HEK293 (cell line): ENCODE results near the gene HSD17B13.

Source experiments
- CTCF ChIP-seq: fragments of 450-650 bp; formaldehyde crosslinking; IDR thresholded peaks from 2 replicates; pipeline ENCODE4 v1.5.1; 2016; ENCODE audit warnings: missing biosample characterization, missing genetic modification characterization
- EGR2 ChIP-seq: fragments of 450-650 bp; formaldehyde crosslinking; IDR thresholded peaks from 2 replicates; pipeline ENCODE4 v1.5.1; 2016; ENCODE audit warnings: low read depth, missing biosample characterization, missing genetic modification characterization
- KLF16 ChIP-seq: fragments of 450-650 bp; formaldehyde crosslinking; IDR thresholded peaks from 2 replicates; pipeline ENCODE4 v1.5.1; 2017; ENCODE audit warnings: missing biosample characterization, missing genetic modification characterization
- KLF9 ChIP-seq: fragments of 450-650 bp; formaldehyde crosslinking; IDR thresholded peaks from 2 replicates; pipeline ENCODE4 v1.5.1; 2016; ENCODE audit warnings: missing biosample characterization, missing genetic modification characterization, low read depth
- ZBTB26 ChIP-seq: fragments of 450-650 bp; formaldehyde crosslinking; optimal IDR thresholded peaks from 2 replicates; pipeline ENCODE3; 2016; ENCODE audit warnings: missing biosample characterization, mild to moderate bottlenecking, missing genetic modification characterization
- ZBTB8A ChIP-seq: fragments of 450-650 bp; formaldehyde crosslinking; IDR thresholded peaks from 2 replicates; pipeline ENCODE4 v1.5.1; 2016; ENCODE audit warnings: missing biosample characterization, missing genetic modification characterization
- ZNF146 ChIP-seq: fragments of 450-650 bp; formaldehyde crosslinking; IDR thresholded peaks from 2 replicates; pipeline ENCODE4 v1.5.1; 2016; ENCODE audit warnings: missing biosample characterization, missing genetic modification characterization
- ZNF324 ChIP-seq: fragments of 450-650 bp; formaldehyde crosslinking; IDR thresholded peaks from 2 replicates; pipeline ENCODE4 v1.5.1; 2016; ENCODE audit warnings: missing biosample characterization, missing genetic modification characterization
- ZNF366 ChIP-seq: fragments of 450-650 bp; formaldehyde crosslinking; conservative IDR thresholded peaks from 2 replicates; pipeline ENCODE4 v1.5.1; 2016; ENCODE audit warnings: missing biosample characterization, missing genetic modification characterization
- ZNF623 ChIP-seq: fragments of 450-650 bp; formaldehyde crosslinking; IDR thresholded peaks from 2 replicates; pipeline ENCODE4 v1.5.1; 2016; ENCODE audit warnings: missing biosample characterization, missing genetic modification characterization
- ZNF707 ChIP-seq: fragments of 450-650 bp; formaldehyde crosslinking; IDR thresholded peaks from 2 replicates; pipeline ENCODE4 v1.5.1; 2016; ENCODE audit warnings: missing biosample characterization, missing genetic modification characterization
- TF ChIP-seq, protein P1 (sequence below): fragments of 450-650 bp; formaldehyde crosslinking; IDR thresholded peaks from 2 replicates; pipeline ENCODE4 v1.5.1; 2016; ENCODE audit warnings: missing biosample characterization, missing genetic modification characterization
- TF ChIP-seq, protein P2 (sequence below): fragments of 450-650 bp; formaldehyde crosslinking; IDR thresholded peaks from 2 replicates; pipeline ENCODE4 v1.5.1; 2016; ENCODE audit warnings: missing biosample characterization, missing genetic modification characterization

DNA sequence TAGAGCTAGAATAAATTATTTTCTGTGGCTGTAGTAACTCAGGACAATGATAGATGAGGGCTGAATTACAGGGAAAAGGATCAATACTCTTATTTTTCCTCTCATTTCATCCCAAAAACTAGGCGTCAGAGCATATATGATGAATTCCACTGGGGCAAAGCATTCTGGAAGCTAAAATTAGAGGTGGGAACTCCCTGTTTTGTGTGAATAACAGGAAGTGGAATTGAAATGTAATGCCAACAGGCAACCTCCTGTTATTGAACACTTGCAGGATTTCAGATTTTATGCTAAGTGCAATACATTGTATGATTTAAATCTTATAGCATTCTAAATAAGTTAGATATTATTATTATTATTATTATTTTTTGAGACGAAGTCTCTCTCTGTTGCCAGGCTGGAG, 47.4 kb upstream of the HSD17B13 start:
- no peak for TF ChIP-seq KLF9 (tag by site-specific recombination)
- TF ChIP-seq ZNF707 (tag by site-specific recombination) = no peak
- TF ChIP-seq CTCF (tag by site-specific recombination) = no peak
- TF ChIP-seq, protein P1, sequence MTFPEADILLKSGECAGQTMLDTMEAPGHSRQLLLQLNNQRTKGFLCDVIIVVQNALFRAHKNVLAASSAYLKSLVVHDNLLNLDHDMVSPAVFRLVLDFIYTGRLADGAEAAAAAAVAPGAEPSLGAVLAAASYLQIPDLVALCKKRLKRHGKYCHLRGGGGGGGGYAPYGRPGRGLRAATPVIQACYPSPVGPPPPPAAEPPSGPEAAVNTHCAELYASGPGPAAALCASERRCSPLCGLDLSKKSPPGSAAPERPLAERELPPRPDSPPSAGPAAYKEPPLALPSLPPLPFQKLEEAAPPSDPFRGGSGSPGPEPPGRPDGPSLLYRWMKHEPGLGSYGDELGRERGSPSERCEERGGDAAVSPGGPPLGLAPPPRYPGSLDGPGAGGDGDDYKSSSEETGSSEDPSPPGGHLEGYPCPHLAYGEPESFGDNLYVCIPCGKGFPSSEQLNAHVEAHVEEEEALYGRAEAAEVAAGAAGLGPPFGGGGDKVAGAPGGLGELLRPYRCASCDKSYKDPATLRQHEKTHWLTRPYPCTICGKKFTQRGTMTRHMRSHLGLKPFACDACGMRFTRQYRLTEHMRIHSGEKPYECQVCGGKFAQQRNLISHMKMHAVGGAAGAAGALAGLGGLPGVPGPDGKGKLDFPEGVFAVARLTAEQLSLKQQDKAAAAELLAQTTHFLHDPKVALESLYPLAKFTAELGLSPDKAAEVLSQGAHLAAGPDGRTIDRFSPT (tag by site-specific recombination) = no peak
- TF ChIP-seq, protein P2, sequence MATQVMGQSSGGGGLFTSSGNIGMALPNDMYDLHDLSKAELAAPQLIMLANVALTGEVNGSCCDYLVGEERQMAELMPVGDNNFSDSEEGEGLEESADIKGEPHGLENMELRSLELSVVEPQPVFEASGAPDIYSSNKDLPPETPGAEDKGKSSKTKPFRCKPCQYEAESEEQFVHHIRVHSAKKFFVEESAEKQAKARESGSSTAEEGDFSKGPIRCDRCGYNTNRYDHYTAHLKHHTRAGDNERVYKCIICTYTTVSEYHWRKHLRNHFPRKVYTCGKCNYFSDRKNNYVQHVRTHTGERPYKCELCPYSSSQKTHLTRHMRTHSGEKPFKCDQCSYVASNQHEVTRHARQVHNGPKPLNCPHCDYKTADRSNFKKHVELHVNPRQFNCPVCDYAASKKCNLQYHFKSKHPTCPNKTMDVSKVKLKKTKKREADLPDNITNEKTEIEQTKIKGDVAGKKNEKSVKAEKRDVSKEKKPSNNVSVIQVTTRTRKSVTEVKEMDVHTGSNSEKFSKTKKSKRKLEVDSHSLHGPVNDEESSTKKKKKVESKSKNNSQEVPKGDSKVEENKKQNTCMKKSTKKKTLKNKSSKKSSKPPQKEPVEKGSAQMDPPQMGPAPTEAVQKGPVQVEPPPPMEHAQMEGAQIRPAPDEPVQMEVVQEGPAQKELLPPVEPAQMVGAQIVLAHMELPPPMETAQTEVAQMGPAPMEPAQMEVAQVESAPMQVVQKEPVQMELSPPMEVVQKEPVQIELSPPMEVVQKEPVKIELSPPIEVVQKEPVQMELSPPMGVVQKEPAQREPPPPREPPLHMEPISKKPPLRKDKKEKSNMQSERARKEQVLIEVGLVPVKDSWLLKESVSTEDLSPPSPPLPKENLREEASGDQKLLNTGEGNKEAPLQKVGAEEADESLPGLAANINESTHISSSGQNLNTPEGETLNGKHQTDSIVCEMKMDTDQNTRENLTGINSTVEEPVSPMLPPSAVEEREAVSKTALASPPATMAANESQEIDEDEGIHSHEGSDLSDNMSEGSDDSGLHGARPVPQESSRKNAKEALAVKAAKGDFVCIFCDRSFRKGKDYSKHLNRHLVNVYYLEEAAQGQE = no peak
- TF ChIP-seq EGR2 (tag by site-specific recombination) = no peak
- no peak for TF ChIP-seq ZNF366 (tag by site-specific recombination)
- TF ChIP-seq ZBTB26 (tag by site-specific recombination) = no peak
- TF ChIP-seq ZNF324 = no peak
- no peak for TF ChIP-seq KLF16 (tag by site-specific recombination)
- TF ChIP-seq ZNF146 (tag by site-specific recombination) = no peak
- no peak for TF ChIP-seq ZNF623 (tag by site-specific recombination)
- TF ChIP-seq ZBTB8A (tag by site-specific recombination) = no peak
